ENCODE data around the gene CSNK1D.

GRCh38 chr17:82255402-82255972, 18.0 kb downstream of the CSNK1D start:
- TF ChIP-seq POLR2A (IDR thresholded peaks at IDR 0.05): no peak
- TF ChIP-seq CTCF (IDR thresholded peaks at IDR 0.05): no peak

Measured in body of pancreas (tissue), 4 donors.